HAP-1 (cell line): Measurements from ENCODE around the gene EGFL7.

ENCODE experiments used
- DNase-seq, 2 experiments: peaks; one replicate each; pipeline ENCODE4 v3.0.0-alpha.2; 2016 to 2020; ENCODE audit warnings: low spot score in 2 of 2
- H3K27me3 ChIP-seq: fragments of 250-450 bp; sonication (Bioruptor Pico); 2 replicates; pipeline ENCODE4 v1.5.1; 2020; ENCODE audit warnings: low read depth, mild to moderate bottlenecking, moderate library complexity
- H3K36me3 ChIP-seq: fragments of 250-450 bp; sonication (Bioruptor Pico); replicated peaks from 2 replicates; pipeline ENCODE4 v1.5.1; 2020; ENCODE audit warnings: mild to moderate bottlenecking
- H3K4me1 ChIP-seq: fragments of 250-450 bp; sonication (Bioruptor Pico); 2 replicates; pipeline ENCODE4 v1.5.1; 2020; ENCODE audit warnings: mild to moderate bottlenecking
- H3K4me3 ChIP-seq: fragments of 250-450 bp; sonication (Bioruptor Pico); 2 replicates; pipeline ENCODE4 v1.5.1; 2020; ENCODE audit warnings: mild to moderate bottlenecking, moderate library complexity
- H3K9me3 ChIP-seq: fragments of 250-450 bp; sonication (Bioruptor Pico); 2 replicates; pipeline ENCODE4 v1.5.1; 2020; ENCODE audit warnings: mild to moderate bottlenecking, moderate library complexity
- in situ Hi-C: fragments of 300-500 bp; cut with MboI; formaldehyde crosslinking; loops from 3 replicates; pipeline ENCODE4 v1.14.3; 2020; ENCODE audit warnings: low sequenced_read_pairs, inconsistent platforms, mixed read lengths

Gene EGFL7

DNA sequence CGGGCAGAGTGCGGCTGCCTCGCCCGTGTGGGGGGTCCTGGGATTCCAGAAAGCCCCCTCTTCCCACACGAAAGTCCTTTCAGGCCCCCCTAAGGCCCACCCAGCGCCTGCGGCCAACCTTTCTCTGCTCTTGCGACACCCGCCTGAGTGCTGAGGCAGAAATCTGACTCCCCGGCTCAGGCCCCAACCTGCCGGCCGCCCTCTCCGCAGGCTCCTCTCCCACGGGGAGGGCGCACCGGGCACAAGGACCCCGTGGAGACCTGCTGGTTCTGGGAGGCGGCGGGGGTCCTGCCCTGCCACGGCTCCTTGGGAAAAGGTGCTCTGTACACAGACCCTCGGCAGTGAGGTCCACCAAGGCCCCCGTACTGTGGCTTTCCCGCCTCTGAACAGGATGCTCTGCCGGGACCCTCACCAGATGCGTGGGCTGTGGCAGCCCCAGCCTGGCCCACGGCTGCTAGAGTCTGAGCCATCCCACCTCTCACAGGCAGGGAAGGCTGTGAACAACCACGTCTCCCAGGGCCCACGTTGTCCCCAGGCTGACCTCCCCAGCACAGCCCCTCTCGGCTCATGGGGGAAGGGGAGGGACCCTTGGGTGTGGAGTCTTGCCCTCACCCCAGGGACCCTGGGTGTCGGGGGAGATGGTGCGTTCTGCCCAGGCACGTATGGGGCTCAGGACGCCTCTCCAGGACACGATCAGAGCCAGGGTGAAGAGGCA is 41.5 kb upstream of the EGFL7 start:
- H3K9me3 ChIP-seq, result no peaks in the 10 kb centered on the region
- H3K4me1 ChIP-seq, result no peaks in the 10 kb centered on the region
- in situ Hi-C loops, result no loop called here
- H3K27me3 ChIP-seq, result no peaks in the 10 kb centered on the region
- no peaks in the 10 kb centered on the region for H3K36me3 ChIP-seq
- H3K4me3 ChIP-seq, result no peak overlapping the region
- no peak for DNase-seq

- H3K36me3 ChIP-seq, result no peaks in the 10 kb centered on the region
- no peaks in the 10 kb centered on the region for H3K27me3 ChIP-seq
- H3K4me1 ChIP-seq, result no peaks in the 10 kb centered on the region
- H3K4me3 ChIP-seq, result no peak overlapping the region
- in situ Hi-C loops, result no loop called here
- H3K9me3 ChIP-seq, result no peaks in the 10 kb centered on the region
- no peak for DNase-seq
Measured at GRCh38 chr9:136621734-136622093, 41.0 kb upstream of the EGFL7 start.

DNA sequence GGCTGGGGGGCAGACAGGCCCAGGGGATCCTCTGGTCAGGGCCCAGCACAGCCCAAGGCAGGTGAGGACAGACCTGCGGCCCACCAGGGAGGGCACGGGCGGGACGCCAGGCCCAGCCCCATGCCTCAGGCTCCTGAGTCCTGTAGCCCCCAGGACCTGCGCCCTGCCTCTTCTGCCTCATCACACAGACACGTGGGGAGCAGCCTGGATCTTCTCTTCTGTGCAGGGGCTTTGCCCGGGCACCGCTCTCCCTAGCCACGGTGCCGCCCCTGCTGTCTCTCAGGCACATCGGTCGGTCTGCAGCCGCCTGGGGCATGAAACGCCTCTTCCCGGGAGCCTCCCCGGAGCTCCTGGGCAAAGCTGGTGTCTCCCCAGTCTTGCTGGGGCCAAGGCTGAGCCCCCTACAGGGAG is 40.2 kb upstream of the EGFL7 start:
- no peak for DNase-seq
- no peak overlapping the region for H3K4me3 ChIP-seq
- H3K9me3 ChIP-seq, result no peaks in the 10 kb centered on the region
- H3K36me3 ChIP-seq, result no peaks in the 10 kb centered on the region
- no peaks in the 10 kb centered on the region for H3K4me1 ChIP-seq
- in situ Hi-C loops, result no loop called here
- H3K27me3 ChIP-seq, result no peaks in the 10 kb centered on the region

DNA sequence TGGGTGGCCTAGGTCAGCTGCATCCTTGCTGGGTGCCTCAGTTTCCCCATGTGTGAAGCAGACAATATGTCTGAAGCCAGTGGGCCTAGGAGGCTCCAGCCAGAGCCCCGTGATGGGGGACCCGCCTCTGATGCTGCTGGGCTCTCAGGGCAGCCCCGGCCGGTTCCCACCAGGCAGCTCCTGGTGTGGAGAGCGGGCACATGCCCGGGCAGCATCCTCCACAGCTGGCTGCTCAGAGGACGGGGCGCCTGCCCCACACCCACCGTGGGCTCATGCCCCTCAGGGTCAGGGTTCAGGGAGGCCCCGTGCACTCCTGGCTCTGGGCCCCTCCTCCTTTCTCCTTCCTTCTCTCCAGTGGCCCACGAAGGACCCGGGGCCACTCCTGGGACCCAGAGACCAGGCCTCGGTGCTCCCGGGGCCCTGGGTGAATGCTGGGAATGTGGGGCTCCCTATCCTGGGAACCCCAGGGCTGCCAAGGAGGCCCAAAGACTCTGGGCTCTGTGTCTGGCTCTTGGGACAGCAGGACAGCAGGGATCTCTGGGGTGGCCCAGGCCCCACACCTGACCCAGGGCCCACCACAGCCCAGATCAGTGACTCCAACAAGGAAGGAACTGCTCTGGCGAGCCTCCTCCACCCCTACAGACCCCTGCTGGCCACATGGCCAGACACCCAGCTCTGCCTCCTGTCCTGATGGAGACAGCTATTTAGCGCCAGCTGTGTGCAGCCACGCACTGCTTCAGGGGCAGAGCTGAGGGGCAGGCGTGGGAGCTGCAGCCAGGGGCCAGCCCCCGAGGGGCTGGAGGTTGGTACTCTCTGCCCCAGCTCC is 39.5 kb upstream of the EGFL7 start:
- in situ Hi-C loops, result no loop called here
- DNase-seq, result no peak
- Histone ChIP-seq H3K27me3 (no peaks in the 10 kb centered on the region), H3K36me3 (no peaks in the 10 kb centered on the region), H3K4me3 (no peak overlapping the region), H3K4me1 (no peaks in the 10 kb centered on the region), H3K9me3 (no peaks in the 10 kb centered on the region)

DNA sequence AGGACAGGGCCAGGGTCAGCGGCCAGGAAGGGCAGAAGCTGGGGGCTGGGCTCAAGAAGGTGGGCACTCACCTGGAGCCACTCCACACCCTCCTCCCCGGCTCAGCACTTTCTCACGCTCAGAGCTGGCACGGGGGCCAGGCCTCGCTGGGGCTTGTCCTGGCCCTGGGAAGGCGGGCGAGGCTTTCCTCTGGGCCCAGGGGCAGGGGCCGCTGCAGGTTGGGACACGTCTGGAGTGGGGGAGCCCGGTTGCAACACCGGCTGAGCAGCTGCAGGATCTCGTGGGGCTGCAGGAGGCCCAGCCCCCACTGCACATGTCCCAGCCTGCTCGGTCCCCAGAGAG is 38.9 kb upstream of the EGFL7 start:
- no peaks in the 10 kb centered on the region for H3K4me1 ChIP-seq
- in situ Hi-C loops, result no loop called here
- no peaks in the 10 kb centered on the region for H3K36me3 ChIP-seq
- no peak for DNase-seq
- H3K27me3 ChIP-seq, result no peaks in the 10 kb centered on the region
- H3K9me3 ChIP-seq, result no peaks in the 10 kb centered on the region
- H3K4me3 ChIP-seq, result no peak overlapping the region

- H3K27me3 ChIP-seq, result no peaks in the 10 kb centered on the region
- DNase-seq, result no peak
- H3K36me3 ChIP-seq, result no peaks in the 10 kb centered on the region
- in situ Hi-C loops, result no loop called here
- H3K9me3 ChIP-seq, result no peaks in the 10 kb centered on the region
- H3K4me3 ChIP-seq, result no peak overlapping the region
- H3K4me1 ChIP-seq, result no peaks in the 10 kb centered on the region
Measured at GRCh38 chr9:136624184-136624951, 38.3 kb upstream of the EGFL7 start.

DNA sequence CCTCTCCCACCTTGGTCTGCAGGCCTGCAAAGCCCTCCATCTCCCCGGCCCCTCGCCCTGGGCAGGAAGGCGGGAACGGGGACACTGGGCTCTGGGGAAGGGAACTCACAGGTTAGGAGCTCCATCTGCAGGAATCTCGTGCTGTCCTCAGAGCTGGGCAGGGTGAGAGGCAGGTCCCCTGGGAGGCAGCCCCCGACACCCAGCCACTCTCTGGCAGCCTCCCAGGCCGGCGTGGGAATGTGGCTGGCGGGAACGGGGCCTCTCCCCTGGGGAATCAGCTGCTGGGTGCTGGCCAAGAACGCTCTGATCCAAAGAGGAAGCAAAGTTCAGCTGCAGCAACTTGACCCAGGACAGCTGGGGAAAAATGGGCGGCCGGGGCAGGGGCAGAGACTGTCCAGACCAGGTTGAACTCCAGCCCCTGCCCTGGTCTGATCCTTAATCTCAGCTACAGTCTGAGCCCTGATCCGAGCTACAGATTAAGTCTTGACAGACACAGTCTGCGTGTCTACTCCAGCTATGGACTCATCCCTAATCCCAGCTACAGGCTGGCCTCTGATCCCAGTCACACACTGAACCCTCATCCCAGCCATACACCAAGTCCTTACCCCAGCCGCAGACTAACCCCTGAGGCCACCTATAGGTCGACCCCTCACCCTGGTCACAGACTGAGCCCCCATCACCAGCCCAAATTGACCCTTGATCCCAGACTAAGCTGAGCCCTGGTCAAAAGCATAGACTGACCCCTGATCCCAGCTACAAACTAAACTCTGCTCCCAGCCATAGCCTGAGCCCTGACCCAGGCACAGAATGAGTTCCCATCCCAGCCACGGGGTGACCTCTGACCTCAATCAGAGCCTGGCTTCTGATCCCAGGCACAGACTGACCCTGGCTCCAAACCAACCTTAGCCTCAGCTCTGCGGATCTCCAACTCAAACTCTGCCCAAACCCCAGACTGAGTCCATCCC is 37.3 kb upstream of the EGFL7 start:
- in situ Hi-C loops, result no loop called here

GRCh38 chr9:136626066-136626725 is 36.5 kb upstream of the EGFL7 start:
- H3K36me3 ChIP-seq, result no peaks in the 10 kb centered on the region
- H3K4me1 ChIP-seq, result no peaks in the 10 kb centered on the region
- no peak for DNase-seq
- no peaks in the 10 kb centered on the region for H3K27me3 ChIP-seq
- no peak overlapping the region for H3K4me3 ChIP-seq
- no peaks in the 10 kb centered on the region for H3K9me3 ChIP-seq
- in situ Hi-C loops, result no loop called here

More for the DNA sequence above, 37.3 kb upstream of the EGFL7 start:
- Histone ChIP-seq H3K4me1 (no peaks in the 10 kb centered on the region), H3K36me3 (no peaks in the 10 kb centered on the region), H3K4me3 (no peak overlapping the region), H3K27me3 (no peaks in the 10 kb centered on the region), H3K9me3 (no peaks in the 10 kb centered on the region)
- peak in 1 of 2 experiments; percentile 51 for DNase-seq

GRCh38 chr9:136626740-136627642 is 35.7 kb upstream of the EGFL7 start:
- in situ Hi-C loops, result no loop called here
- DNase-seq, result no peak
- Histone ChIP-seq H3K9me3 (no peaks in the 10 kb centered on the region), H3K36me3 (no peaks in the 10 kb centered on the region), H3K4me3 (no peak overlapping the region), H3K27me3 (no peaks in the 10 kb centered on the region), H3K4me1 (no peaks in the 10 kb centered on the region)

GRCh38 chr9:136627703-136628102 is 35.0 kb upstream of the EGFL7 start:
- no peaks in the 10 kb centered on the region for H3K9me3 ChIP-seq
- H3K27me3 ChIP-seq, result no peaks in the 10 kb centered on the region
- H3K4me1 ChIP-seq, result no peaks in the 10 kb centered on the region
- H3K36me3 ChIP-seq, result no peaks in the 10 kb centered on the region
- DNase-seq, result no peak
- H3K4me3 ChIP-seq, result no peak overlapping the region
- in situ Hi-C loops, result no loop called here

GRCh38 chr9:136628268-136628667 is 34.4 kb upstream of the EGFL7 start:
- no peaks in the 10 kb centered on the region for H3K36me3 ChIP-seq
- no peak overlapping the region for H3K4me3 ChIP-seq
- in situ Hi-C loops, result no loop called here
- no peaks in the 10 kb centered on the region for H3K27me3 ChIP-seq
- no peaks in the 10 kb centered on the region for H3K9me3 ChIP-seq
- no peaks in the 10 kb centered on the region for H3K4me1 ChIP-seq
- no peak for DNase-seq
